ENCODE data around the gene DOCK3.
"Not testable (repeated sequence)": the region's sequence is repeated elsewhere in the genome, so short reads cannot be mapped to it uniquely, and the experiment has no call there.

DOCK3 gene

DNA sequence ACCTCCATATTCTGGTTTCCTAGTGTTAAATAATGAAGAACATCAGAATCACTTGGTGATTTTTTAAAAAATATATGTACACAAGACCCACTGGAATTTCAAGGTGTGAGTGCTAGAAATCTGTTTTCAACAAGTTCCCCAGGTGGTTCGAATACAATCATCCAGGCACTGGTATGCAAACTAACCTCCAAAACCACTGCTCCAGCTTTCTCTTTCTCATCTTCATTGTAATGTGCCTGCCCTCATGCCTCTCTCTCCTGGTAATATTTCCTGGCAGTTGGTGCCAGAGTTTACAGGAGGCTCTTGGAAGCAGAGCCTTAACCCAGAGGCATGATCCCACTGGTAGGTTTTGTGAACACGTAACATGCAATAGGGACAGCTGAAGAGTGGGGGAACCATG is 547.2 kb downstream of the DOCK3 start:
- no peak for DNase-seq (ENCODE audit: low spot score)

DNA sequence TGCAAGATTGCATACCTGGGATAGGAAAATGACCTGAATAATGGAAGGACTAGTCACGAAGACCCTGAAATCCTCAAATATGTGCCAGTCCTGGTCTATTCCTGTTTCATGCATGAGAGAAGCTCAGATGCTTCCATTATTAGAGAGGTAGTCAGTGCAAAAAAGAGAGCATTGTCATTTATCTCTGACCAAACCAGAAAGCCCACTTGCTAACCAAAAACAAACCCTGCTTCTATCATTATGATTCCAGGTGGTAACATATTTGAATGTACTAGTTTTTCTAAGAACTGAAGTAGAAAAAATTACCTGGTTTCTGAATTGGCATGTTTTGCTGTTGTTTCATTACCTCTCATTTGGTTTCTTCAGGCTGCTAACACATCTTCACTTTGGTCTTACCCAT is 549.6 kb downstream of the DOCK3 start:
- DNase-seq (ENCODE audit: low spot score): no peak

DNA sequence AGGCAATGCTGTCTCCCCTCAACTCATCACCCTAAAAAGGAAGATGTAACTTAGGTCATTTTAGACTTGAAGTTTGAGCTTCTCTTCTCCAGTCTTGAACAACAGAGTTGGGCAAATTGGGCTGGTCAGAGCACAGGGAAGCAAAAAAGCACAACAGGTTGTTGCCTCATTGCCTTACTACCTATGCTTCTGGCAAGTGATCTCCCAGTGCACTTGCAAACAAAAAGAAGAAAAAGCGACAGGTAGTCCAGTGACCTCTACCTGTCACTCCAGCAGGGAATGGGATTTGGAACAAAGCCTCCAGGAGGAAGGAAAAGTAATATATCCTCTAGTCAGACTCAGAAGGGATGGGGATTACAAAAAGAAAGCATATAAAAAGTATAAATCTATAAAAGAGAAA is 550.1 kb downstream of the DOCK3 start:
- no peak for DNase-seq (ENCODE audit: low spot score)

DNA sequence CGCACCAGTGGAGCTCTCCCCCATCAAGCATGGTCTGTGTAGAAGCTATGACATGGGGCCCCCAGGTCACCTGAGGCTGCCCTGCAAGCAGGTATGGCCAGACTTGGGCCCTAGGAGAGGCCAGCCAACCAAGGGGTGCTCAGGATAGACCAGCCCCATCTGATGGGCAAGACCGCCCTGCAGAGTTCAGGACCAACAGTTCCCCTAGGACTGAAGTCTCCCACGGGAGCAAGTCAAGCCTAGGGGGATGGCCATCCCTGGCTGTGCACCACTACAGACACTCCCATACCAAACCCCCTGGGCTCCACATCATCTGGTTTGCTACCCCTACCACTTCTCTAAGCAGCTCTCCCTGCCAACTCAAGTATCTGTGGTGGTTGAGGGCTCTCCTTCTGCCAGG is 568.2 kb downstream of the DOCK3 start:
- DNase-seq (ENCODE audit: low spot score): no peak

DNA sequence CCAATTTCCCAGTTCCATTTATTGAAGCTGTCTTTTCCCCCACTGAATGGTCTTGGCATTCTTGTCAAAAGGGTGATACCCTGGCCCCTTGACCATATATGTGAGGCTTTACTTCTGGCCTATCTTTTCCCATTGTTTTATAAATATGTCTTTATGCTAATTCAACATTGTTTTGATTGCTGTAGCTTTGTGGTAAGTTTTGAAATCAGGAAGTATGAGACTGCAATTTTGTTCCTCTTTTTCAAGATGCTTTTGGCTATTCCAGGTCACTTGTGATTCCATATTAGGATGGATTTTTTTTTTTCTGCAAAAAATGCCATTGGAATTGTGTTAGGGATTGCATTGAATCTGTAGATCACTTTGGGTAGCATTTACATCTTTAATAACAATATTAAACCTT is 569.2 kb downstream of the DOCK3 start:
- DNase-seq (ENCODE audit: low spot score): no peak

DNA sequence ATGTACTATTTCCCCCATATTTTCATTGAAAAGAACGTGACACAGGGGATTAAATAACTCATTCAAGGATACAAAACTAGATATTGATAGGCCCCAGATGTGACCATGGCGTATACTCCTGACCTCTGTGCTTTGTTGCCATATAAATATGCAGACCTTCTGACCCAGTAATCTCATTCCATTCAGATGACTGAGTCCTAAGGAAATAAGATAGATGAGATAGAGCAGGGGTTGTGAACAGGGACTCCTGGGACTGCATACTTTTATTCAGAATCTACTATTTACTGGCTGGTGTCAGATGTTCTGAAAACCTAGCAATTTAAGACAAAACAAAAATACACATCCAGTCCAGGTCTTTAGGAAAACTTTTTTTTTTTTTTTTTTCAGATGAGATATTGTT is 571.1 kb downstream of the DOCK3 start:
- no peak for DNase-seq (ENCODE audit: low spot score)

DNA sequence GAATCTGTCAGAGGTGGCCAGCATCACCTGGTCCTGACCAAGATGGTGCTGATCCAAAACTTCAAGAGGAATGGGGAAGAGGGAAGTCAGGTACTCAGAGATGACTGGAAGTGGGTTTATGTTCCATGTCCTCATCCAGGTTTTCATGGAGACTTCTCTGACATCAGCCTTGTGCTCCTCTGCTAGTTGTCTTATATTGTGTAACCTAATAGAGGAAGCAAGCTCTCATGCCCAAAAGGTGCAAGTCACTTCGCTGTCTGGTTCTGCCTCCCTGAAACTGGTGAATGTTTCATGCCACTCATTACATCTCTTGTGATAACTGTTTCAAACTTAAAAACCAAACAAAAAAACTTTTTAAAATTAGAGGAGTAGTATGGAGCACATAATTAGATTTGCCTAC is 583.1 kb downstream of the DOCK3 start:
- DNase-seq (ENCODE audit: low spot score): no peak

DNA sequence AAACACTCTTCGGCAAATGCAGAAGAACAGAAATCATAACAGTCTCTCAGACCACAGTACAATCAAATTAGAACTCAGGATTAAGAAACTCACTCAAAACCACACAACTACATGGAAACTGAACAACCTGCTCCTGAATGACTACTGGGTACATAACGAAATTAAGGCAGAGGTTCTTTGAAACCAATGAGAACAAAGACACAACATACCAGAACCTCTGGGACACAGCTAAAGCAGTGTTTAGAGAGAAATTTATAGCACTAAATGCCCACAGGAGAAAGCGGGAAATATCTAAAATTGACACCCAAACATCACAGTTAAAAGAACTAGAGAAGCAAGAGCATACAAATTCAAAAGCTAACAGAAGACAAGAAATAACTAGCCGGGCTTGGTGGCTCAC is 589.4 kb downstream of the DOCK3 start:
- not testable (repeated sequence) for DNase-seq (ENCODE audit: low spot score)

DNA sequence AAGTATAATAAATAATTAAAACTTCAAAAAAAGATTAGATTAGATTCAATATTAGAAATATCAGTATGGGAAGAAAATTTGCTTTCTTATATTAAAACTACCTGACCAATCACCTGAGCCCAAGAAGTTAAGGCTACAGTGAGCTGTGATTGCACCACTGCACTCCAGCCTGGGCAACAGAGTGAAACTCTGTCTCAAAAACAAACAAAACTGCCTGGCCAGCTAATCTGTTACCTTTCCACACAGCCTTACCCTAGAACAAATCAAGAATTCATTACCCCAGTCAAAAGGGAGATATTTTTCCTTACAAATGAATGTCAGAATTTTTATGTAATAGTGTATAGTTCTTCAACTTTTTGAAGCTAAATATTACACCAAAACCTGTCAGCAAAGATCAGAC is 593.4 kb downstream of the DOCK3 start:
- DNase-seq (ENCODE audit: low spot score): no peak

DNA sequence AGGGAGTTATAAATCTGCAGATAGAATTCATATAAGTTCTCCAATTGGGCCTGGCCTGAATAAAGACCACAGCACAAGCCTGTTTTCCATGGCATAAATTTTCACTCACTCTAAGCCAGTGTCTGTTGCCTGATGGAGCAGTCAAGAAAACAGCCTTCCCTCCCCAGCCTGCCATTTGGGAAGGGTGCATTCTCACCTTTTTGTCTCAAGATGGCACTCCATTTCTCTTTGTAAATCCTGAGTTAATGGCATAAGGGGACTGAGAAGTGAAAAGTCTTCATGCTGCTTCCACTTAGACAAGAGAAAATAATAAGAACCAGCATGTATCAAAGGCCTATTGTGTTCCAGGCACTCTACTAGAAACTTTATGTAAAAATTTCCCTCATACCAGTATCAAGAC is 594.7 kb downstream of the DOCK3 start:
- DNase-seq (ENCODE audit: low spot score): no peak

DNA sequence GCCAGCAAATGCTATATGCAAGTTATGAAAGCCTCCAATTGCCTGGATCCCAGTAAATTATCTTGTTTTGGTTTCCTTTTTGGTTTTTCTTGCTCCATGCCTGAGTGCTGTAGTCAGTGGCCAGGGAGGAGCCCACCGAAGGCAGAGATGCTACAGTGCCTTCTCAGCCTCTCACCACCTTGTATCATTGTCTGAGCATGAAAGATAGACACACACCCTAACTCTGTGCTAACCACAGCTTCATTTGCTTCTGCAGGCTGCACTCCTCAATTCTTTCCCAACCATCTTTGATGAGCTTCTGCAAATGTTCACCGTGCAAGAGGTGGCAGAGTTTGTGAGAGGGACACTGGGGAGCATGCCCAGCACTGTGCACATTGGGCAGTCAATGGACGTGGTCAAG is 595.8 kb downstream of the DOCK3 start:
- DNase-seq (ENCODE audit: low spot score): no peak

DNA sequence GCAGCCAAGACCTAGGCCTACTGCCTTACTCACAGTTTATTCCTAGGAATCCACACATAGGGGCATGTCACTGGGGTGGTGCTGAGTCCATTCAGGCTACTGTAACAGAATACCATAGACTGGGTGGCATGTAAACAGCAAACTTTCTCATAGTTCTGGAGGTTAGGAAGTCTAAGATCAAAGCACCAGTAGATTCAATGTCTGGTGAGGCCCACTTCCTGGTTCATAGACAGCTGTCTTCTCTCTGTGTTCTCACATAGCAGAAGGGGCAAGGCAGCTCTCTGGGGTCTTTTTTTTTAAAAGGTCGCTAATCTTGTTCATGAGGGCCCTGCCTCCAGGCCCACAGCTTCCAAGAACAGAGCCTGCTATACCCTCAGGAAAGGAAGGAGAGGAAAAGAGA is 596.4 kb downstream of the DOCK3 start:
- DNase-seq (ENCODE audit: low spot score): no peak

DNA sequence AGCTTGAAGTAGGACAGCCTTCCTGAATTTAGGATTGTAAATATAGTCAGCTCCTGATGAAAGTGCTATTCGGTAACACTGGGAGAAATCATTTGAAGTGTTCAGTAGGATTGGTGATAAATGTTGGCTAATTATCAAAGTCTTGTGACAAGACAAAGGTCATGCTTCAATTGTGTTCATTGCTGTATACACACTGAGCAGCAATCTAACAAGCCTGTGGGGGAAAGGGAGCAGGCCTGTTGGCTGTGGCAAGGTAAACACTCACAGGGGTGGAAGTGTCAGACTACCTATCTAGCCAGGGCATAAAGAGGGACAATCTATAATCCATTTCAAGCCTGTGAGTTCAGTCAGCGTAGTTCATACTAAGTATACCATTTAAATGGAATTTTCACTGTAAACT is 599.3 kb downstream of the DOCK3 start:
- no peak for DNase-seq (ENCODE audit: low spot score)

DNA sequence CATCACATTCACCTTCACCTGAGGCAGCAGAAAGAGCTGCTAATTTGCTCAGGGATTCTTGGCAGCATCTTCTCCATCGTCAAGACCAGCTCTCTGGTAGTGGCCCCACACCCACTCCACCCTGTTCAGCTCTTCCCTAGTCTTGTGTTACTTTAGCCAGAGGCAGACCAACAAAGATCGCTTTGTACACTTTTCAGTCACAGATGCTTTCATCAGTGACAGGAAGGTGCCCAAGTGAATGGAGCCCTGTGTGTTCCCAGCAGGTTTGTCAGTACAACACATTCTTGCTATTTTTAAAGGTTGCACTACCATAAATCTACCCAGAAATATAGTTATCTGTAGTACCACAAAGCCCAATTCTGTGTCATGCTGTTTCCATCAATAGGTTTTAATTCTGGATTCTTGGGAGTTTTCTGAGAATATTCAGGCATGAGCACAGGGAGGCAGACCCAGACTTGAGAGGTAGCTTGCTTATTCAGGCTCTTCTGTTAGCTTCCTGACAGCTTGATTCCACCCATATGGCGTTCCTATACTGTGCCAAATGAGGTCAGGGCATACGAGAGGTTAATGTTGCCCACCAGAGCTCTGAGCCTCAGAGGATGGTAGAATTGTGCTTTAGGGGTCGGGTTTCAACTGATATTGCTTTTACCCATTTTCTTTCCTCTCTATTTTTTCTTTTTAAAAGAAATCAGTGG is 600.5 kb downstream of the DOCK3 start:
- DNase-seq (ENCODE audit: low spot score): peak; percentile 72

DNA sequence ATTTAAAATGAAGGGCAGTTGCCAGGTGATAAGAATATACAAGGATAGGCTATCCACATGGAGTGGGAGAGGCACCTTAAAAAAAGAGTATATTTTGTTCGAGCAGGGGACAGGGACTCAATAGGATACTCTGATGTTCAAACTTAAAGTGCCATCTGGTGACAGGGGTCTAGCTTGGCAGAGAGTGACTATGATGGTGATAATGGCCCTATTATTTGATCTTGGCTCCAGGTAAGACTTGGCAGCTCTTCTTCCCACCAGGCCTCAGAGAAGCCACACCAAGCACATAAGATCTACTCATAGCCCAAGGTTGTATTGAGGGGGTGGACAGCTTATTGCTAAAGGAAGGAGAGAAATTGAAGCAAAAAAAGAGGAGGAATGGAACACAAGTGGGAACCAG is 601.3 kb downstream of the DOCK3 start:
- no peak for DNase-seq (ENCODE audit: low spot score)

DNA sequence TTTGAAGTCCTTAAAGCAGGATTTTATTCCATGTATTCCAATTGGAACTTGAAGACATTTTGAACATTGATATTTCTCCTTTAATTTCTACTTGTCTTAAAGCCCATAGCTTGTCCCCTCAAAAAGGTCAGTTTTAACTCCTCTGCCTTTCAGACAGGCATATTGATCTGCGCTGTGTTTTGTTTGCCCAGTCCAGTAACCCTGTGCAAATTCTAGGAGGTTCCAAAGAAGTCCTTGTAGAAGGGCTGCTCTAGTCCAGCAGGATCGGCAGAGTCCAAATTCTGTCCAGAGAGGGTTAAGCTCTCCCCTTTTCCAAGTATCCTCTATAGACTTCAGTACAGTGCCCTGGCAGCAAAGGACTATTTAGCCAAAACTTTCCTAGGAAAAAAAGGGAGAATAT is 604.7 kb downstream of the DOCK3 start:
- no peak for DNase-seq (ENCODE audit: low spot score)

DNA sequence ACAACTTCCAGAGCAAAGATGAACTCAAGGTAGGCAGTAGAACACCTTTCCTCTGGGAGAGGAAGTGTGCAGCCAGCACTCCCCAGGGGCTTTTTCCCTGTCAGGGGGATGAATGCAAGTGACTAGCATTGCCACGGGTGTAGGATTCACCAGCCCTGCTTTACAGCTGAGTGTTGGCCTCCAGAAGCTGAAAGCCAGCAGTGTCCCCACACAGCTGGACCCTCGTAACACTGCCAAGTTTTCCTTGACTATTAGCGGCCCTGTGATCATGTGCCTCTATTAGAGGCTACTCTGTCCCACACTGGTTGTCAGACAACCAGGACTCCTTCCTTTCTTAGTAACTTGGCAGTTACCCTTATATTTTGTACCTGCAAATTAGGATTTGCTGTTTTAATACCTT is 605.4 kb downstream of the DOCK3 start:
- no peak for DNase-seq (ENCODE audit: low spot score)

DNA sequence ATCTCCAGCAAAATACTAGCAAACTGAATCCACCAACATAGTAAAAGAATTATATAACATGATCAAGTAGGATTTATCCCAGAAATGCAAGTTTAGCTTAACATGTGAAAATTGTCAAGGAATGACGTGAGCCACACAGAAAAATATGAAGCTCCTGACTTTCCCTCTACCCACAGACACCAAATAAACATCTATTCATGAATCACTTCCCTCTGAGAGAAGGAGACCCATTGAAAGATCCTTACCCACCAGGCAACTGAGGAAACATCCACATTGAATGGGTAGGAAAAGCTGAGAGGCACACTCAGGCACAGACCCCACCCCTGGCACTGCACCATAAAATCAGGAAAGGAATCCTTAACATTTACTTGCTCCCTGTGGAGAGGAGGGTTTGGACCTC is 608.2 kb downstream of the DOCK3 start:
- DNase-seq (ENCODE audit: low spot score): peak; percentile 39

DNA sequence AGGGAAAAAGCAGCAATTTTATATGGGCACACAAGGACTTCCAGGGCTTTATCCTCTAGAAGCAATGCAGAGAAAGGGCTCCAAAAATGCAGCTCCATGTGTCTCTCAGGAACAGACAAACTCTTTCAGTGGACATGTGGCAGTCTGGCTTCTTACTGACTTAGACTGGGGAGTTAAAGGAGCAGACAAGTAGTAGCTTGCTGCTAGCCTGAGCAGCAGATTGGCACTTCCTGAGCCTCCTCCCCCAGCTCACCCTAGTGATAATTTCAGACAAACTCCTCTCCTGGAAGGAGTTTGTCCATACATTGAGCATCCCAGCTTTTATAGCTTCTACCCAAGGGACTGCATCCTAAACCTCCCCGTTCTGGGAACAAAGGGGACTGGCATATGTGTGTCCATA is 608.7 kb downstream of the DOCK3 start:
- DNase-seq (ENCODE audit: low spot score): no peak

DNA sequence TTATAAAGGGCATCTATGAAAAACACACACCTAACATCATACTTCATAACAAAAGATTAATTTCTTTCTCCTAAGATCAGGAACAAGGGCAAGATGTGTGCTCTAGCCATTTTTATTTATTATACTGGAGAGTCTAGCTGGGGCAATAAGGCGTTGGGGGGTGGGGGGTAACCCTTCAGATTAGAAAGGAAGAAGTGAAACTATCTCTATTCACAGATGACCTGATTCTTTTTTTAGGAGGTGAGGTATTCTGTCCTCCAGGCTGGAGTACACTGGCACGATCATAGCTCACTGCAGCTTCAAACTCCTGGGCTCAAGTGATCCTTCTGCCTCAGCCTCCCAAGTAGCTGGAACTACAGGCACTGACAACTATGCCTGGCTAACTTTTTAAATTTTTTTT is 620.9 kb downstream of the DOCK3 start:
- DNase-seq (ENCODE audit: low spot score): no peak

DNA sequence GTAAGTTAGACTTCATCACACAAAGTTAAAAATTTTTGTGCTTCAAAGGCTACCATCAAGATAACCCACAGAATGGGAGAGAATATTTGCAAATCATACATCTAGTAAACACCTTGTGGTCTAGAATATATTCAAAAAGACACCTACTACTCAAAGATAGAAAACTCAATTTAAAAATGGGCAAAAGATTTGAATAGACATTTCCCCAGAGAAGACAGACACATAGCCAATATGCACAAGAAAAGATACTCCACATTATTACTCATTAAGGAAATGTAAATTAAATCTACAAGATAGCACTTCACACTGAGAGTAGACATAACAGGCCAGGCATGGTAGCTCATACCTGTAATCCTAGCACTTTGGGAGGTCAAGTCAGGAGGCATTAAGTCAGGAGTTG is 622.6 kb downstream of the DOCK3 start:
- DNase-seq (ENCODE audit: low spot score): no peak

DNA sequence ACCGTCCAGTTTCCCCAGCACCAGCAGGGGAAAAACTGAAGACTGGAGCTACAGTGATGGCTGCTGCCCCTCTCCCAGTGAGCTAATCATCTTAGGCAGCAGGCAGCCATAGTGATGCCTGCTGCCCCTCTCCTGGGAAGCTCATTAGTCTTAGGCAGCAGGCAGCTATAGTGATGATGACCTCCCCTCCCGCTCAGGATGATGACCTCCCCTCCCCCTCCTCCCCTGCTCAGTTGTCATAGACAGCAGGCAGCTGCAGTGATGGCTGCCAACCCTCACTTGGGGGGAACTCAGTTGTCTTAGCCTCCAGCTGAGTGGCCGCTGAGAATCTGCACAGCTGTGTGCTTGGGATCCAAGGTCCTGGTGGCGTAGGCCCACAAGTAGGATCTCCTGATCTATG is 629.5 kb downstream of the DOCK3 start:
- no peak for DNase-seq (ENCODE audit: low spot score)

DNA sequence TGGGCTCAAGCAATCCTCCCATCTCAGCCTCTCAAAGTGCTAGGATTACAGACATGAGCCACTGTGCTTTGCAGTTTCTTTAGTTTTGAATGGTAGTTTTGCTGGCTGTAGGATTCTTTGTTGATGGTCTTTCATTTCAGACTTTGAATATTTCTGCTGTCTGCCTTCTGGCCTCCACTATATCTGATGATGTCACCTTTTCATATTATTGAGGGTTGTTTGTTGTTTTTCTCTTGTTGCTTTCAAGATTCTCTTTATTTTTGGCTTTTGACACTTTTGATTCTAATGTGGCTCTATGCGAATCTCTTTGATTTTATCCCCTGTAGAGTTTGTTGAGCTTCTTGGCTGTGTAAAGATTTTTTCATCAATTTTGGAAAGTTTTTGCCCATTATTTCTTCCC is 631.4 kb downstream of the DOCK3 start:
- DNase-seq (ENCODE audit: low spot score): no peak

DNA sequence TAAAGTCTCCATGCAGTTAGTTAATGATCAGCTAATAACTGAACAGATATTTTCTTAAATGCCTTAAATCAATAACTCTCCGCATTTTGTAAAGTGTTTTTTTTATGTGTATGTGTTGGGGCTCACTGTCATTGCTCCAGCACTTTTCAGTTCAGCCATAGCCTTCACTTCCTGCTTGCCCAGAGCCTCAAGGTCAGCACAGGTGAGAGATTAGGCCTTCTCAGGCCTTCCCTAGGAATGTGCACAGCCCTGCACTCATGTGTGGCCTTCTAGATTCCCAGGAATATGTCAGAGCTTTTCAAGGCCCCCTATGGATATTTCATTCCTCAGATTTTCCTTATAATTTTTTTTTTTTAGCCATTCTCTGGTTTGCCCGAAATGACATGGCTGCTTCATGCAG is 632.7 kb downstream of the DOCK3 start:
- DNase-seq (ENCODE audit: low spot score): no peak

All from COLO829 (cell line).